Esophagus squamous epithelium (tissue), 5 donors: ENCODE measurements around the gene F2RL3. TPM values are rescaled to one million over a fixed set of nuclear protein-coding genes. Genes with fewer than 3 reads are reported as not detected.

Source experiments
- DNase-seq: peaks from one replicate; lab custom pipeline; 2025; lab: John Stamatoyannopoulos, UW
- H3K27ac ChIP-seq, 4 donors: fragments of 200-600 bp; sonication (generic); one replicate each; pipeline ENCODE4 v1.5.1; 2016 to 2019; ENCODE audit warnings: mild to moderate bottlenecking in 1 of 4
- H3K27me3 ChIP-seq, 4 donors: fragments of 200-600 bp; sonication (generic); 1 replicate in 3 of 4; 2 replicates in 1 of 4; pipeline versions ENCODE4 v1.5.1 to v1.6.0; 2017 to 2021; ENCODE audit warnings: antibody characterized with exemption in 1 of 4
- H3K36me3 ChIP-seq, 3 donors: fragments of 200-600 bp; sonication (generic); one replicate each; pipeline ENCODE4 v1.5.1; 2016 to 2019
- H3K4me1 ChIP-seq, 3 donors: fragments of 200-600 bp; sonication (generic); one replicate each; pipeline ENCODE4 v1.5.1; 2017 to 2019
- H3K4me3 ChIP-seq, 4 donors: fragments of 200-600 bp; sonication (generic); 1 replicate in 3 of 4; 2 replicates in 1 of 4; pipeline ENCODE4 v1.5.1; 2016 to 2019; ENCODE audit warnings: mild to moderate bottlenecking in 2 of 4, moderate library complexity in 1 of 4
- H3K9me3 ChIP-seq, 3 donors: fragments of 200-600 bp; sonication (generic); one replicate each; pipeline ENCODE4 v1.5.1; 2016 to 2019
- CTCF ChIP-seq, 6 experiments: fragments of 450-650 bp in 4 of 6; fragments of 200-600 bp in 2 of 6; sonication (generic) in 2 of 6; IDR thresholded peaks; one replicate each; pipeline ENCODE4 v1.5.1; 2016 to 2019; ENCODE audit warnings: antibody characterized with exemption in 6 of 6, mild to moderate bottlenecking in 4 of 6, moderate library complexity in 4 of 6
- POLR2A ChIP-seq, 4 donors: fragments of 450-650 bp; IDR thresholded peaks; one replicate each; pipeline ENCODE4 v1.6.1; 2017; ENCODE audit warnings: antibody characterized with exemption in 4 of 4, mild to moderate bottlenecking in 4 of 4, moderate library complexity in 3 of 4
- WGBS, 2 donors: methylation state at CpG; one replicate each; pipeline ENCODE4 v1.1.5; 2018; 5-methylcytosine and 5-hydroxymethylcytosine counted together
- intact Hi-C: fragments of 100-400 bp; cut with DNase I; formaldehyde crosslinking; loops from one replicate; pipeline ENCODE4 v1.15.0; 2022
- total RNA-seq, 4 donors: library from RNA; depleted of rRNA; stranded (reverse); fragments of >200 nt; gene quantifications; one replicate each; pipeline ENCODE4 v1.1.0, GENCODE V29; 2016
- donor health status: DM: yes; HTN: yes; CAD: no.

The F2RL3 gene
- total RNA-seq, 4 donors from 2014 or later: 0.27 to 1.1 (median 0.81) TPM

- TF ChIP-seq POLR2A (IDR thresholded peaks at IDR 0.05): no peak
- TF ChIP-seq CTCF (IDR thresholded peaks at IDR 0.05): no peak
- Histone ChIP-seq H3K9me3 (no peaks in the 10 kb centered on the region), H3K4me3 (no peak overlapping the region), H3K27me3 (no peaks in the 10 kb centered on the region), H3K4me1 (no peaks in the 10 kb centered on the region), H3K36me3 (peaks cover 6 to 85% (median 10%) of the 10 kb centered on the region in 3 donors), H3K27ac (no peak overlapping the region)
- intact Hi-C loops: no loop called here
- DNase-seq: no peak
- 92 to 94% methylated on average over 12 to 16 of the region's 20 CpGs for WGBS, 2 donors
Measured at GRCh38 chr19:16860118-16860517, 28.7 kb upstream of the F2RL3 start.

DNA sequence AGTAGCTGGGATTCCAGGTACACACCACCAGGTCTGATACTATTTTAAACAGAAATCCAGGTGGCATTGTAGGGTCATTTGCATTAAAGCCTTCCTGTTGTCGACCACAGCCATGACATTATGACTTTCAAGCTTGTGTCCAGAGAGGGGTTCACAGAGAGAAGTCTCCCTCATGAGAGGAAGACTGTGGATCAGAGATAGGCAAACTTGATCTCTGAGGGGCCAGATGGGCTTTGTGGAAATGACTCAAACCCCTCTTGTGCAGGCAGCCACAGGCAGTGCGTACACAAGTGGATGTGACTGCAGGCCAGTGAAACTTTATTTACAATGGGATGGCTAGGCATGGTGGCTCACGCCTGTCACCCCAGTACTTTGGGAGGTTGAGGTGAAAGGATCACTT lies 27.8 kb upstream of the F2RL3 start:
- Histone ChIP-seq H3K36me3 (peaks cover 14 to 85% (median 15%) of the 10 kb centered on the region in 3 donors), H3K27ac (no peak overlapping the region), H3K4me1 (no peaks in the 10 kb centered on the region), H3K27me3 (no peaks in the 10 kb centered on the region), H3K9me3 (no peaks in the 10 kb centered on the region), H3K4me3 (no peak overlapping the region)
- intact Hi-C loops: no loop called here
- TF ChIP-seq POLR2A (IDR thresholded peaks at IDR 0.05) (no peak), CTCF (IDR thresholded peaks at IDR 0.05) (no peak)
- 97 to 100% methylated on average over 2 to 3 of the region's 3 CpGs for WGBS, 2 donors
- DNase-seq: no peak

DNA sequence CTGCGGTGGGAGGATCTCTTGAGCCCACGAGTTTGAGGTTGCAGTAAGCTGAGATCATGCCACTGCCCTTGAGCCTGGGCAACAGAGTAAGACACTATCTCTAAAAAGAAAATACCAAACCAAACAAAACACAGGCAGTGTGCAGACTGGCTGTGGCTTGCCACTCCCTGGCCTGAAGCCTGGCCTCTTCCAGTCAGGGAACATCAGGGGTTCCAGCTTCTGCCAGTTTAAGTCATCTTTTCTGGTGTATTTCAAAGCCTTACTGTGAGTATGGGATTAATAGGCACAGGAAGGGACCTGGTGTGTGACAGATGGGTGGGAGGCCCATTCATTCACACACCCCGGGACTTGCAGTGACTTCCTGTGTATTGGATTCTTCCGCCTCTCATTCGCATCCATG lies 27.0 kb upstream of the F2RL3 start:
- TF ChIP-seq CTCF (IDR thresholded peaks at IDR 0.05) (no peak), POLR2A (IDR thresholded peaks at IDR 0.05) (no peak)
- Histone ChIP-seq H3K27ac (no peak overlapping the region), H3K4me1 (no peaks in the 10 kb centered on the region)

GRCh38 chr19:16862826-16863415 lies 25.9 kb upstream of the F2RL3 start:
- intact Hi-C loops: no loop called here
- no peak overlapping the region for H3K27ac ChIP-seq
- TF ChIP-seq CTCF (IDR thresholded peaks at IDR 0.05): no peak
- no peak for TF ChIP-seq POLR2A (IDR thresholded peaks at IDR 0.05)
- WGBS, 2 donors: 82 to 89% methylated on average over 10 of the region's 10 CpGs
- H3K4me1 ChIP-seq: no peaks in the 10 kb centered on the region
- peaks cover 25 to 86% (median 32%) of the 10 kb centered on the region in 3 donors for H3K36me3 ChIP-seq
- DNase-seq: no peak
- no peak overlapping the region for H3K4me3 ChIP-seq
- H3K9me3 ChIP-seq: no peaks in the 10 kb centered on the region
- H3K27me3 ChIP-seq: no peaks in the 10 kb centered on the region

More for the DNA sequence above, 27.0 kb upstream of the F2RL3 start:
- Histone ChIP-seq H3K4me3 (no peak overlapping the region), H3K27me3 (no peaks in the 10 kb centered on the region), H3K36me3 (peaks cover 21 to 85% (median 22%) of the 10 kb centered on the region in 3 donors), H3K9me3 (no peaks in the 10 kb centered on the region)
- 83 to 89% methylated on average over 5 of the region's 5 CpGs for WGBS, 2 donors
- intact Hi-C loops: no loop called here
- no peak for DNase-seq

DNA sequence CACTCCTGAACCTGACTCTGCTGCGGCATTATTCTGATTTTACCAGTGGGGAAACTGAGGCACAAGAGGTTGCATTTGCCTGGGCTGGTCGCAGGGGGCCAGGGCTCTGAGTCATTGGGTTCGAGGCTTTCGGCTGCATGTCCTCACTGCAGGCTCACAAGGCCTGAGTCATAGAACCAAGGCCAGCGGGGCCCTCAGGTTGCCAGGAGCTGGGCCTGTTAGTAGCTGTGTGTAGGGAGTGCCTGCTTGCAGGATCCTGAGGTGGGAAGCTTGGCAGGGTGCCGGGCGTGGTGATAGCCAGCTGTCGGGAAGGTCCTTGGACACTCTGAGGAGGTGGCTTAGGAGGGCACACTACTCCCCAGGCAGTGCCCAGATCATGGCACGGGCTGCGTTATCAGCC lies 21.6 kb upstream of the F2RL3 start:
- Histone ChIP-seq H3K4me3 (no peak overlapping the region), H3K9me3 (no peaks in the 10 kb centered on the region), H3K27ac (no peak overlapping the region), H3K27me3 (no peaks in the 10 kb centered on the region), H3K4me1 (no peaks in the 10 kb centered on the region), H3K36me3 (peaks cover 45 to 100% (median 63%) of the 10 kb centered on the region in 3 donors)
- no peak for TF ChIP-seq CTCF (IDR thresholded peaks at IDR 0.05)
- TF ChIP-seq POLR2A (IDR thresholded peaks at IDR 0.05): no peak
- intact Hi-C loops: no loop called here
- DNase-seq: no peak
- WGBS, 2 donors: 80 to 100% methylated on average over 1 to 8 of the region's 10 CpGs
